ENCODE data around the gene NUP35. TPM values are rescaled to one million over a fixed set of nuclear protein-coding genes. Genes with fewer than 3 reads are reported as not detected.

The NUP35 gene
- total and polyA plus RNA-seq, 2 of the 4 experiments (the other 2 are of a cell fraction), result 10.9 to 23.3 TPM

DNA sequence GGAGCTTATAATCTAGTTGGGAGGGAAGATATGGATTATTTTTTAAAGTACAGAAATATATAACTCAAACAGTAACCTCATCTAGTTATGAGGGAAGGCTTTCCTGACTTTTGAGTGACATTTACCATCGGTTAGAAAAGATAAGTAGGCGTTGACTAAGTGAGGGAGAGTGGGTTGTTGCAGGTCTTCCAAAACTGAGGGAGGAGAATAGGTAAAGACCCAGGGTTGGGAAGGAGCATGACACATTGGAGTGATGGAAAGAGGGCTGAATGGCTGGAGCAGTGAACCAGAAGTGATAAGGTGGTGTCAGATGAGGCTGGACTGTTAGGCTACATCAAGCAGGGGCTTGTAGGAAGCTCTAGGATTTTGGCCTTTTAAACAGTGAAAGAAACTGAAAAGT lies 10.6 kb upstream of the NUP35 start:
- no peak overlapping the region for H4K91ac ChIP-seq (ENCODE audit: insufficient read depth, low read depth, low read length)
- no TSS peak for BruUV-seq (replicated peaks)

More for the DNA sequence above, 10.6 kb upstream of the NUP35 start:
- Histone ChIP-seq H2BK20ac (ENCODE audit: low read depth, low read length) (no peak overlapping the region), H4K8ac (ENCODE audit: low read depth in 2 of 2, low read length in 2 of 2) (no peak overlapping the region), H3K4me3 (ENCODE audit: insufficient read depth, low read depth, low read length) (no peak overlapping the region), H3K14ac (replicated peaks; ENCODE audit: low read depth, low read length) (no peak overlapping the region), H4K5ac (ENCODE audit: low read depth, low read length) (no peak overlapping the region), H3K23ac (ENCODE audit: low read depth, low read length) (no peak overlapping the region), H2BK5ac (ENCODE audit: low read depth, low read length, poor library complexity, severe bottlenecking) (no peak overlapping the region), H3K27me3 (ENCODE audit: control insufficient read depth, insufficient read depth, low read length) (peaks cover 2% of the 10 kb centered on the region; the same call in 1 of the 2 replicates), H3K4me2 (ENCODE audit: low read depth, low read length) (no peak overlapping the region), H3K4ac (ENCODE audit: low read depth, low read length) (no peak overlapping the region), H2BK120ac (ENCODE audit: low read depth, low read length) (no peak overlapping the region), H2AFZ (replicated peaks; ENCODE audit: low read length, poor library complexity) (peak overlapping the region; percentile 21), H3K9me3 (ENCODE audit: control insufficient read depth, insufficient read depth, low read length) (no peaks in the 10 kb centered on the region), H3K9me1 (ENCODE audit: insufficient read depth, low read length) (no peaks in the 10 kb centered on the region), H3K79me1 (ENCODE audit: low read depth in 1 of 2, low read length in 2 of 2) (no peaks in the 10 kb centered on the region), H3K27ac (ENCODE audit: insufficient read depth, low read length) (no peak overlapping the region), H3K56ac (ENCODE audit: extremely low read depth, insufficient read depth, low read length) (no peak overlapping the region), H3K9ac (ENCODE audit: low read depth, low read length) (no peak overlapping the region), H2AK5ac (ENCODE audit: low read depth, low read length) (no peak overlapping the region), H3K36me3 (ENCODE audit: control insufficient read depth, insufficient read depth, low read length) (no peaks in the 10 kb centered on the region), H4K20me1 (ENCODE audit: insufficient read depth, low read length) (no peaks in the 10 kb centered on the region), H2BK15ac (ENCODE audit: low read depth, low read length) (no peak overlapping the region), H3K18ac (ENCODE audit: low read depth, low read length) (no peak overlapping the region), H3K4me1 (ENCODE audit: control insufficient read depth, insufficient read depth, low read length) (0 out of 2 replicates have a peak, but pooled peaks cover 2% of the 10 kb centered on the region), H2AK9ac (replicated peaks; ENCODE audit: low read depth, low read length, poor library complexity) (no peak overlapping the region)
- dilution Hi-C loops (cut with HindIII; ENCODE audit: low sequenced_read_pairs, unreplicated experiment) (no loop called here), intact Hi-C loops (cut with micrococcal nuclease) (no loop called here), in situ Hi-C loops (cut with MboI; ENCODE audit: low sequenced_read_pairs) (no loop called here)
- WGBS, 2 experiments (ENCODE audit: extremely low coverage in 2 of 2, insufficient read length in 1 of 2), result 17% methylated on average over 2 of the region's 2 CpGs; no CpG with 5 or more reads in 1 of the 2 experiments
- DNase-seq, result no peak
- CTCF ChIA-PET, result no interaction called here
- TF ChIP-seq FOS (IDR thresholded peaks at IDR 0.05; ENCODE audit: low read depth, low read length) (no peak), CEBPB (IDR thresholded peaks at IDR 0.05; ENCODE audit: low read depth, low read length) (no peak), MAZ (IDR thresholded peaks at IDR 0.05; ENCODE audit: borderline replicate concordance, low read depth, low read length) (no peak), BHLHE40 (IDR thresholded peaks at IDR 0.05; ENCODE audit: low read depth, low read length) (no peak), SMC3 (IDR thresholded peaks at IDR 0.05; ENCODE audit: low read depth, low read length) (no peak), NFE2L2 (IDR thresholded peaks at IDR 0.05; ENCODE audit: low read depth, low read length) (no peak), MAFK (IDR thresholded peaks at IDR 0.05; ENCODE audit: low read depth, low read length) (no peak), USF2 (IDR thresholded peaks at IDR 0.05; ENCODE audit: low read depth, low read length) (no peak), POLR2A (IDR thresholded peaks at IDR 0.05; ENCODE audit: low read depth, low read length) (no peak), RFX5 (IDR thresholded peaks at IDR 0.05; ENCODE audit: low read depth, low read length) (no peak), RCOR1 (IDR thresholded peaks at IDR 0.05; ENCODE audit: insufficient replicate concordance, low read length) (no peak), RAD21 (IDR thresholded peaks at IDR 0.05; ENCODE audit: low read length) (no peak), MXI1 (IDR thresholded peaks at IDR 0.05; ENCODE audit: borderline replicate concordance, low read depth, low read length) (no peak), CHD1 (IDR thresholded peaks at IDR 0.05; ENCODE audit: low read depth, low read length) (no peak)
- TF ChIP-seq, protein P1, sequence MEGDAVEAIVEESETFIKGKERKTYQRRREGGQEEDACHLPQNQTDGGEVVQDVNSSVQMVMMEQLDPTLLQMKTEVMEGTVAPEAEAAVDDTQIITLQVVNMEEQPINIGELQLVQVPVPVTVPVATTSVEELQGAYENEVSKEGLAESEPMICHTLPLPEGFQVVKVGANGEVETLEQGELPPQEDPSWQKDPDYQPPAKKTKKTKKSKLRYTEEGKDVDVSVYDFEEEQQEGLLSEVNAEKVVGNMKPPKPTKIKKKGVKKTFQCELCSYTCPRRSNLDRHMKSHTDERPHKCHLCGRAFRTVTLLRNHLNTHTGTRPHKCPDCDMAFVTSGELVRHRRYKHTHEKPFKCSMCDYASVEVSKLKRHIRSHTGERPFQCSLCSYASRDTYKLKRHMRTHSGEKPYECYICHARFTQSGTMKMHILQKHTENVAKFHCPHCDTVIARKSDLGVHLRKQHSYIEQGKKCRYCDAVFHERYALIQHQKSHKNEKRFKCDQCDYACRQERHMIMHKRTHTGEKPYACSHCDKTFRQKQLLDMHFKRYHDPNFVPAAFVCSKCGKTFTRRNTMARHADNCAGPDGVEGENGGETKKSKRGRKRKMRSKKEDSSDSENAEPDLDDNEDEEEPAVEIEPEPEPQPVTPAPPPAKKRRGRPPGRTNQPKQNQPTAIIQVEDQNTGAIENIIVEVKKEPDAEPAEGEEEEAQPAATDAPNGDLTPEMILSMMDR (conservative IDR thresholded peaks at IDR 0.05; ENCODE audit: low read depth, low read length), result no peak
- TF ChIP-seq, protein P2, sequence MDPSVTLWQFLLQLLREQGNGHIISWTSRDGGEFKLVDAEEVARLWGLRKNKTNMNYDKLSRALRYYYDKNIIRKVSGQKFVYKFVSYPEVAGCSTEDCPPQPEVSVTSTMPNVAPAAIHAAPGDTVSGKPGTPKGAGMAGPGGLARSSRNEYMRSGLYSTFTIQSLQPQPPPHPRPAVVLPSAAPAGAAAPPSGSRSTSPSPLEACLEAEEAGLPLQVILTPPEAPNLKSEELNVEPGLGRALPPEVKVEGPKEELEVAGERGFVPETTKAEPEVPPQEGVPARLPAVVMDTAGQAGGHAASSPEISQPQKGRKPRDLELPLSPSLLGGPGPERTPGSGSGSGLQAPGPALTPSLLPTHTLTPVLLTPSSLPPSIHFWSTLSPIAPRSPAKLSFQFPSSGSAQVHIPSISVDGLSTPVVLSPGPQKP (IDR thresholded peaks at IDR 0.05; ENCODE audit: borderline replicate concordance, low read depth, low read length), result no peak
- ATAC-seq (ENCODE audit: low read depth), result no peak
- POLR2A ChIA-PET (ENCODE audit: unreplicated experiment), result no interaction called here
